Sigmoid colon (tissue), 4 donors: Measurements from ENCODE around the gene TMEM255B.

ENCODE experiments used
- POLR2A ChIP-seq, 2 donors: fragments of 450-650 bp; IDR thresholded peaks; one replicate each; pipeline ENCODE4 v1.6.1; 2016; ENCODE audit warnings: antibody characterized with exemption in 2 of 2, mild to moderate bottlenecking in 2 of 2, moderate library complexity in 2 of 2
- POLR2AphosphoS5 ChIP-seq, 4 donors: sonication (generic); formaldehyde crosslinking; IDR thresholded peaks; one replicate each; pipeline ENCODE4 v1.6.1; 2017; ENCODE audit warnings: antibody characterized with exemption in 4 of 4
- TF ChIP-seq, protein P1 (sequence below), 4 experiments: fragments of 450-650 bp in 3 of 4; fragments of 200-600 bp in 1 of 4; IDR thresholded peaks; one replicate each; pipeline ENCODE4 v1.5.1; 2016 to 2019; ENCODE audit warnings: antibody characterized with exemption in 4 of 4, mild to moderate bottlenecking in 3 of 4, moderate library complexity in 2 of 4

- TF ChIP-seq, protein P1, sequence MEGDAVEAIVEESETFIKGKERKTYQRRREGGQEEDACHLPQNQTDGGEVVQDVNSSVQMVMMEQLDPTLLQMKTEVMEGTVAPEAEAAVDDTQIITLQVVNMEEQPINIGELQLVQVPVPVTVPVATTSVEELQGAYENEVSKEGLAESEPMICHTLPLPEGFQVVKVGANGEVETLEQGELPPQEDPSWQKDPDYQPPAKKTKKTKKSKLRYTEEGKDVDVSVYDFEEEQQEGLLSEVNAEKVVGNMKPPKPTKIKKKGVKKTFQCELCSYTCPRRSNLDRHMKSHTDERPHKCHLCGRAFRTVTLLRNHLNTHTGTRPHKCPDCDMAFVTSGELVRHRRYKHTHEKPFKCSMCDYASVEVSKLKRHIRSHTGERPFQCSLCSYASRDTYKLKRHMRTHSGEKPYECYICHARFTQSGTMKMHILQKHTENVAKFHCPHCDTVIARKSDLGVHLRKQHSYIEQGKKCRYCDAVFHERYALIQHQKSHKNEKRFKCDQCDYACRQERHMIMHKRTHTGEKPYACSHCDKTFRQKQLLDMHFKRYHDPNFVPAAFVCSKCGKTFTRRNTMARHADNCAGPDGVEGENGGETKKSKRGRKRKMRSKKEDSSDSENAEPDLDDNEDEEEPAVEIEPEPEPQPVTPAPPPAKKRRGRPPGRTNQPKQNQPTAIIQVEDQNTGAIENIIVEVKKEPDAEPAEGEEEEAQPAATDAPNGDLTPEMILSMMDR (IDR thresholded peaks at IDR 0.05): no peak
- TF ChIP-seq POLR2A (IDR thresholded peaks at IDR 0.05): no peak
- TF ChIP-seq POLR2AphosphoS5 (IDR thresholded peaks at IDR 0.05): no peak
Measured at GRCh38 chr13:113800576-113800926, 41.5 kb downstream of the TMEM255B start.
